Mammary epithelial cell (primary cell): ENCODE data around the gene GABARAPL1.

ENCODE experiments used
- EZH2 ChIP-seq: IDR thresholded peaks from 2 replicates; pipeline ENCODE4 v1.6.1; 2012; ENCODE audit warnings: low read length, inconsistent platforms, borderline replicate concordance
- TF ChIP-seq, protein P1 (sequence below), 2 donors: IDR thresholded peaks in 1 of 2; conservative IDR thresholded peaks in 1 of 2; 2 replicates each; pipeline ENCODE4 v1.5.1; 2011 to 2012; ENCODE audit warnings: inconsistent platforms in 2 of 2, low read length in 2 of 2, mild to moderate bottlenecking in 2 of 2, control low read depth in 1 of 2, low read depth in 1 of 2; ENCODE audit not compliant: insufficient read depth in 1 of 2; ENCODE audit errors: extremely low read depth in 1 of 2

DNA sequence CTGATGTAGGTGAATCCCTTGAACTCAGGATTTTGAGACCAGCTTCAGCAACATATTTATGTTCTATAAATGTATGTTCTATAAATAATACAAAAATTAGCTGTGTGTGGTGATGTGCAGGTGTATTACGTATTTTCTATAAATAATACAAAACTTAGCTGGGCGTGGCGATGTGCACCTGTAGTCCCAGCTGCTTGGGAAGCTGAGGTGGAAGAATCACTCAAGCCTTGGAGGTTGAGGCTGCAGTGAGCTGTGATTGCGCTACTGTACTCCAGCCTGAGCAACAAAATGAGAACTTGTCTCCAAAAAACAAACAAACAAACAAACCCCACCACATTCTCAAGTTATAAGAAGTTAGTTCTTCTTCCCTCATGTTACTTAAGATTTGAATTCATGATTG, 39.5 kb downstream of the GABARAPL1 start:
- TF ChIP-seq, protein P1, sequence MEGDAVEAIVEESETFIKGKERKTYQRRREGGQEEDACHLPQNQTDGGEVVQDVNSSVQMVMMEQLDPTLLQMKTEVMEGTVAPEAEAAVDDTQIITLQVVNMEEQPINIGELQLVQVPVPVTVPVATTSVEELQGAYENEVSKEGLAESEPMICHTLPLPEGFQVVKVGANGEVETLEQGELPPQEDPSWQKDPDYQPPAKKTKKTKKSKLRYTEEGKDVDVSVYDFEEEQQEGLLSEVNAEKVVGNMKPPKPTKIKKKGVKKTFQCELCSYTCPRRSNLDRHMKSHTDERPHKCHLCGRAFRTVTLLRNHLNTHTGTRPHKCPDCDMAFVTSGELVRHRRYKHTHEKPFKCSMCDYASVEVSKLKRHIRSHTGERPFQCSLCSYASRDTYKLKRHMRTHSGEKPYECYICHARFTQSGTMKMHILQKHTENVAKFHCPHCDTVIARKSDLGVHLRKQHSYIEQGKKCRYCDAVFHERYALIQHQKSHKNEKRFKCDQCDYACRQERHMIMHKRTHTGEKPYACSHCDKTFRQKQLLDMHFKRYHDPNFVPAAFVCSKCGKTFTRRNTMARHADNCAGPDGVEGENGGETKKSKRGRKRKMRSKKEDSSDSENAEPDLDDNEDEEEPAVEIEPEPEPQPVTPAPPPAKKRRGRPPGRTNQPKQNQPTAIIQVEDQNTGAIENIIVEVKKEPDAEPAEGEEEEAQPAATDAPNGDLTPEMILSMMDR (conservative IDR thresholded peaks at IDR 0.05 in 1 of 2, IDR thresholded peaks at IDR 0.05 in 1 of 2; ENCODE audit: extremely low read depth in 1 of 2, insufficient read depth in 1 of 2, low read depth in 1 of 2, low read length in 2 of 2) = no peak
- TF ChIP-seq EZH2 = no peak
